RKO (cell line): ENCODE measurements around the gene LGALSL.
A peak's percentile ranks its signal among the peaks of the same experiment; 100 is the strongest.

Source experiments
- DNase-seq: peaks from one replicate; pipeline ENCODE4 v3.0.0-alpha.2; 2016; ENCODE audit warnings: low spot score

The LGALSL gene

GRCh38 chr2:64471600-64471999, 17.6 kb downstream of the LGALSL start:
- no peak for DNase-seq

- DNase-seq: no peak
Measured at GRCh38 chr2:64472881-64473280, 18.9 kb downstream of the LGALSL start.

DNA sequence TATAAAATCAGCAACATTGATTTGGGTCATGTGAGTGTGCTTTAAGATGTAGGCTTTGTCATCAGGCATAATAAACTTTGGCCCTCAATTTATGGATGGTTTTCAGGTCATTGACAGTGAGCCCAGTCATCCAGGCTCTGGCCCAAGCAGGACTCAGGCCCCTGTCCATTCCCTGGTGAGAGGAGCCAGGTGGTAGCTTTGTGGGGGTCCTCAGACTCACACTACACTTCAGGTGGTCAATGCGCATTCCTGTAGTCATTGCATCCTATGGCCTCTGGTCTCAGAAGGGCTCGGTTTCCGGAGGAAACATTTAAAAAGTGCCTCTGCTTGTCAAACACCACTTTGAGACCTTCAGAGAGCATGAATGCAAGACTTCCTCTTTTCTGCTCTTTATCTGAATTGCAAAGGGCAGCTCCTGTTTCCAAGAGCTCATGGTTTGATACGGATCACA, 20.2 kb downstream of the LGALSL start:
- DNase-seq: no peak

GRCh38 chr2:64474636-64475035, 20.7 kb downstream of the LGALSL start:
- DNase-seq: no peak

DNA sequence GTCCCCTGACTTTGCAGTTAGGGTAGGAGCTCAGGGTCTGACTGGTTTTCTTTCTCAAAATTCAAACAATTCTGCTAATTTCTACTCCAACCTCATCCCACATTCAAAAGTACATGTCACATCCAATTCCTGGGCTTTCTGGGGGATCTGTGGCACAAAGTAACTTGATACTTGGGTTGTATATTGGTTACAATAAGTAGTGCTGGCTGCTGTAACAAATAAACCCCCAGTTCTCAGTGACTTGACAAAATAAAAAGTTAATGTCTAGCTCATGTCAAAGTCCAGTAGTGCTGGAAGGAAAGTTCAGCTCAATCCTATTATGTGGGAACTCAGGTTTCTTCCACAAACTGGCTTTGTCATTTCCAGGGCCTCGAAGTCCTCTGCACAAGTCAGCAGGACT, 23.1 kb downstream of the LGALSL start:
- DNase-seq: no peak

DNA sequence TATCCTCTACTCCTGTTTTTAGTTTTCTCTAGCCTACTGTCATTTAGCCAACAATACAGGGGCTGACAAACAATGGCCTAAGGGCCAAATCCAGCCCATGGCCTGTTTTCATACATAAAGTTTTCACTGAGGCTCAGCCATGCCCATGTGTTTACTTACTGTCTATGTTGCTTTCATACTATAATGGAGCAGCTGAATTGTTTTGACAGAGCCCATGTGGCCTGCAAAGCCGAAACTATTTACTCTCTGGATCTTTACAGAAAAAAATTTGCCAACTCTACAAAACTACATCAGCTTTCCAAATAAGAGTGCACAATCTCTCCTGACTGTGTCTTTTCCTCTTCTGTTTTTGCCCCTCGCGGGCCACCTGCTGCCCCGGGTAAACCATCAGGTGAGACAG, 24.0 kb downstream of the LGALSL start:
- no peak for DNase-seq

DNA sequence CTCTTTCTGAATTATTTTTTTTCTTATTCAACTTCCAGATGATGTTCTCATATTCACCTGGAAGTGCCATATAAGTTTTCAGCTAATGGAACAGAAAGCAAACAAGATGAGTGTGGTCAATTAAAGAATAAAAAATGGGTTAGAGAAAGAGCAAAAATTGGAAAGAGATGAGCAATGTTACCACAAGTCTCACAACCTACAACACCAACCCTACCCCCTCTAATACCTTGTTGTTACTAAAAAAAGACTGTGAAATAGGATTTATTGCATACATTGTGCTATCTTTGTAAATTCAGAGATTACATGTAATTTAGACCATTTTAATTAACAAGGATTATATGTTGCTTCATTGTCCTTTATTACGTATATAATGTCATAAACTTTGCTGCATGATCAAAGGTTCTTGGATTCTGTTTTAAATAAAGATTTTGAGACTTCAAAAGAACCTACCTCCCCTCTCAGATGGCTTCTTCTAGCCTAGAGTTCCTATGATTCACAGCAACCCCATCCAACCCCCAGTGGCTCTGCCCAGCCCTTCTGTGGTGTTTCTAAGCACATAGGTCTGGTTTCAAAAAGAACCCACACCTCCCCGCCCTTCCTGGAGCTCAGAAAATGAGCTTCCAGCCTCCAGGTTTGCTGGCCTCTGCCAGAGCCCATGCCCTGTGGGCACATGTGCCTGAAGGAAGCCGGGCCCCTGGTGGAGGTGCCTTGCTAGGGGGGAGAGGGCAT, 24.7 kb downstream of the LGALSL start:
- DNase-seq: no peak

- no peak for DNase-seq
Measured at GRCh38 chr2:64479259-64480117, 25.5 kb downstream of the LGALSL start.

- no peak for DNase-seq
Measured at GRCh38 chr2:64481665-64482064, 27.7 kb downstream of the LGALSL start.

- no peak for DNase-seq
Measured at GRCh38 chr2:64482243-64482642, 28.3 kb downstream of the LGALSL start.

DNA sequence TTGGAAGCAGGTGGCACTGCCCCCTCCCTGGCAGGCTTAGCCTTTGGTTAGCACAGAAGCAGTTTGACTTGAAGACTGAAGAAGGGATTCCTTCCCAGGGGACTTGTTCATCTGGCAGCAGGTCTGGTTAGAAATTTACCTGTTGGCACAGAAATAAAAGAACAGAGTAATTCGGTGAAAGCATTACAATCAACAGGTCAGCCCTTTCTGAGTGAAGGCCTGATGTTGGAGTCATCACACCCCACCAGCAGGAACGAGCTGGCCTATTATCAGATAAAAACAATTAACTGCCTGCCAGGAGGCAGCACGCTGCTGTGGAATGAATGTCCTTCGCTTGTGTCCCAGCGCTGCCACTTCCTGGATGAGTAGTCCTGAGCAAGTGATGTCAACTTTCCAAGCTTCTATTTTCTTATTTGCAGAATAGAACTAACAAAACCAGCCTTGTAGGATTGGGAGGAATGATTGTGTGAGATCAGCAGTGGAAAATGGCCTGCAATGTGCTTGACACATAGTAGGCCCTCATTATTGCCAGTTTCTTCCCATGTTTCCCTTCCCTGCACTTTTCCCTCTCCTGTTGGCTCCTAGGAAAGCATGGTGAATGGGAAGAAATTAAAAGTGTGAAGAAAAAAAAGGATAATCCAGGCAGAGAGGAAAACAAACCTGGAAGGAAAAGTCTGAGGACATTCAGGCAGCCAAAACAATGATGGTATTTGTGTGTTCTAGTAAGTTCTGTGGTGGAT, 29.0 kb downstream of the LGALSL start:
- DNase-seq: peak; percentile 59

GRCh38 chr2:64485331-64485730, 31.4 kb downstream of the LGALSL start:
- DNase-seq: no peak

DNA sequence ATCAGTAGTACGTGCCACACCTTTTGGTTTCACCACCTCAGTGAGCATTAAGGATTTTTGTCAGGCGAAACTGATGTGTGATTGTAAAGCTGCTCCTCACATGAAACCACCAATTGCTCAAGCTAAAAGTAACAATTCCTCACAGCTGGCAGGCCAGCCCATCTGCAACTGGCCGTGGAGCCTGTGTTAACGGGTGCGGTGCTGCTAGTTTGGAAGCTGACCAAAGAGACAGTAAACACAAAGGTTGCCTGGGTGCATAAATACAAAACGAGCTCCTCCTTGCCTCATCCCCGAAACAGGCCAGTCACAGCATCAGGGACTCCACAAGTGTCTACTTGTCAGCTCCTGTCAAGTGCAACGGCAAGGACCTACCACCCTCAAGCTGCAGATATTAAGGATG, 32.0 kb downstream of the LGALSL start:
- no peak for DNase-seq

- DNase-seq: no peak
Measured at GRCh38 chr2:64487256-64488049, 33.5 kb downstream of the LGALSL start.

DNA sequence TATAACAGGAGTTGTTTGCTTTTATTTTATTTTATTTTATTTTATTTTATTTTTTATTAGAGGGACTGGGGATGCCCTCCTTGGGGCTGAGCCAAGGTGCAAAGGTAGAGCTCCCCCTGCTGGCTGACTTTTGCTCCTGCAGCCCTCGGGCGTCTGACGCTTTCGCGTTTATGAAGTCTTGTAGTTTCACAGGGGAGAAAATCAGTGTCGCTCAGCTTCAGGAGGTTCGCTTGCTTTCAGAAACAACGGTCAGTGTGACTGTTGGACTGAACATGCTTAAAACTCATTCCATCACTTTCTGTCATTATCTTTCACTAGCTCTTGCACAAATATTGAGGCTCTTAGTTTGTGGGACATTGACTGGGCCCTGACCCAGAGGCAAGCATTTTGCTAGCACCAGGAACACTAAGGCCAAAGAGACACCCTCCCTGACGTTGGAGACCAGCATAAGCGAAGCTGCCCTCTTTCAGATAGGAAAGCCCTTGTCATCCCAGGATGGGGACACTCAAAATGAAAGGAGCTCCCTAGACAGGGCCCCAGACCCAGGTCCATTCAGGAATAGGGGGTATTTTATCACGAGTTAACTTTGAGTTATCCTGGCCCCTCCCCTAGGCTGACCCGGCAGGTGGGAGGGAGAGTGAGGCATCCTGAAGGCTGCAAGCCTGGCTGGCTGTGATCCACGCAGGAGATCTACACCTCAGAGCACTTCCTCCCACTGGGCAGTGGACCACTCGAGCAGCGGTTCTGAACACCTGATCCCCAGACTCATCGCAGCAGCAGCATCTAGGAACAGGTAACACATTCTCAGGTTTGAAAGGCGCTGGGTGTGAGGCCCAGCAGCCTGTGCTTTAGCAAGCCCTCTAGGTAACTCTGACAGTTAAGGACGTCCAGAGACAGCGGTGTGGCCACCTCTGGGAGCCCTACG, 34.4 kb downstream of the LGALSL start:
- DNase-seq: peak; percentile 49

- DNase-seq: no peak
Measured at GRCh38 chr2:64489081-64489751, 35.3 kb downstream of the LGALSL start.

GRCh38 chr2:64491426-64491825, 37.5 kb downstream of the LGALSL start:
- no peak for DNase-seq

- DNase-seq: no peak
Measured at GRCh38 chr2:64492272-64492671, 38.3 kb downstream of the LGALSL start.

DNA sequence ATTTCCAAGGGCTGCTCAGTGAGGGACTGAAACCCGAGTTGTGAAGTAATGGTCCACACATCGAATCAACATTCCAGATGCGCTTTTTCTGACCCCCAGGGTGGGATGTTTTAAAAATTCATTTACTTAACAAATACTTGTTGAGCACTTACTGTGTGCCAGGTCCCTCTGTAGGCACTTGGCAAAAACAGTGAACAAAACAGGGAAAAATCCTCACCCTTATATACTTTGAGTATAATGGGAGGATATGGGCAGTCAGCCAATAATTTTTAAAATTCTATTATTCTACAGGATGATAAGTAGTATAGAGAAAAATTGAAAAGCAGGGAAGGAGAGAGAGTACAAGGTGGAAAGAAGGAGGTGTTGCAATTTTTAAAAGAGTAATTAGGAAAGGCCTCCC, 38.9 kb downstream of the LGALSL start:
- no peak for DNase-seq

GRCh38 chr2:64493788-64494187, 39.8 kb downstream of the LGALSL start:
- DNase-seq: no peak
